Measurements from ENCODE around the gene DDA1. TPM values are rescaled to one million over a fixed set of nuclear protein-coding genes. Genes with fewer than 3 reads are reported as not detected.
A peak's percentile ranks its signal among the peaks of the same experiment; 100 is the strongest.

DDA1 gene
- total RNA-seq, 1 donor: 11.6 TPM

- Histone ChIP-seq H4K20me1 (ENCODE audit: insufficient read depth, low read length) (no peaks in the 10 kb centered on the region), H3K79me2 (ENCODE audit: insufficient read depth, low read length) (peaks cover 13% of the 10 kb centered on the region), H3K9me3 (ENCODE audit: low read depth, low read length) (no peaks in the 10 kb centered on the region), H3K4me3 (ENCODE audit: insufficient read depth, low read length) (peak within 1 kb of the TSS; percentile 83), H2AFZ (ENCODE audit: low read length) (peak within 1 kb of the TSS; percentile 92), H3K4me1 (ENCODE audit: insufficient read depth, low read length) (peaks cover 31% of the 10 kb centered on the region), H3K36me3 (ENCODE audit: insufficient read depth, low read length) (no peaks in the 10 kb centered on the region), H3K4me2 (ENCODE audit: insufficient read depth, low read length) (peak within 1 kb of the TSS; percentile 83), H3K27me3 (ENCODE audit: insufficient read depth, low read length) (no peaks in the 10 kb centered on the region), H3K27ac (ENCODE audit: low read depth, low read length) (peak within 1 kb of the TSS; percentile 45)
- DNase-seq (ENCODE audit: insufficient read length, low spot score, missing footprints): peak; percentile 100
- peak; percentile 40 for TF ChIP-seq CTCF (IDR thresholded peaks at IDR 0.05; ENCODE audit: extremely low read depth, low read depth, low read length)
Observed at GRCh38 chr19:17303167-17303939, 6.0 kb upstream of the DDA1 start, which contains the start of gene ABHD8. Gene ABHD8 (minus strand): TSS chr19:17303425. CDS start chr19:17301616, 1,809 bp downstream.

- Histone ChIP-seq H3K36me3 (ENCODE audit: insufficient read depth, low read length) (no peaks in the 10 kb centered on the region), H4K20me1 (ENCODE audit: insufficient read depth, low read length) (no peaks in the 10 kb centered on the region), H2AFZ (ENCODE audit: low read length) (peak overlapping the region; percentile 92), H3K4me1 (ENCODE audit: insufficient read depth, low read length) (peaks cover 31% of the 10 kb centered on the region), H3K79me2 (ENCODE audit: insufficient read depth, low read length) (peaks cover 13% of the 10 kb centered on the region), H3K4me3 (ENCODE audit: insufficient read depth, low read length) (peak overlapping the region; percentile 83), H3K27me3 (ENCODE audit: insufficient read depth, low read length) (no peaks in the 10 kb centered on the region), H3K4me2 (ENCODE audit: insufficient read depth, low read length) (peak overlapping the region; percentile 83), H3K9me3 (ENCODE audit: low read depth, low read length) (no peaks in the 10 kb centered on the region), H3K27ac (ENCODE audit: low read depth, low read length) (peak overlapping the region; percentile 45)
- DNase-seq (ENCODE audit: insufficient read length, low spot score, missing footprints): no peak
- TF ChIP-seq CTCF (IDR thresholded peaks at IDR 0.05; ENCODE audit: extremely low read depth, low read depth, low read length): no peak
Observed at GRCh38 chr19:17303940-17304267, 5.5 kb upstream of the DDA1 start.

GRCh38 chr19:17304386-17305215 is 4.8 kb upstream of the DDA1 start:
- Histone ChIP-seq H3K9me3 (ENCODE audit: low read depth, low read length) (no peaks in the 10 kb centered on the region), H3K4me1 (ENCODE audit: insufficient read depth, low read length) (peaks cover 31% of the 10 kb centered on the region), H2AFZ (ENCODE audit: low read length) (no peak overlapping the region), H3K27me3 (ENCODE audit: insufficient read depth, low read length) (no peaks in the 10 kb centered on the region), H3K27ac (ENCODE audit: low read depth, low read length) (no peak overlapping the region), H4K20me1 (ENCODE audit: insufficient read depth, low read length) (no peaks in the 10 kb centered on the region), H3K36me3 (ENCODE audit: insufficient read depth, low read length) (no peaks in the 10 kb centered on the region), H3K4me3 (ENCODE audit: insufficient read depth, low read length) (peak overlapping the region; percentile 99), H3K79me2 (ENCODE audit: insufficient read depth, low read length) (peaks cover 16% of the 10 kb centered on the region), H3K4me2 (ENCODE audit: insufficient read depth, low read length) (peak overlapping the region; percentile 88)
- peak; percentile 21 for DNase-seq (ENCODE audit: insufficient read length, low spot score, missing footprints)
- no peak for TF ChIP-seq CTCF (IDR thresholded peaks at IDR 0.05; ENCODE audit: extremely low read depth, low read depth, low read length)

- H3K79me2 ChIP-seq (ENCODE audit: insufficient read depth, low read length): peaks cover 21% of the 10 kb centered on the region
- H3K4me1 ChIP-seq (ENCODE audit: insufficient read depth, low read length): peaks cover 35% of the 10 kb centered on the region
- peak overlapping the region; percentile 99 for H3K4me3 ChIP-seq (ENCODE audit: insufficient read depth, low read length)
- peak overlapping the region; percentile 88 for H3K4me2 ChIP-seq (ENCODE audit: insufficient read depth, low read length)
- H4K20me1 ChIP-seq (ENCODE audit: insufficient read depth, low read length): peaks cover 2% of the 10 kb centered on the region
- no peak for TF ChIP-seq CTCF (IDR thresholded peaks at IDR 0.05; ENCODE audit: extremely low read depth, low read depth, low read length)
- no peak overlapping the region for H3K27ac ChIP-seq (ENCODE audit: low read depth, low read length)
- H3K9me3 ChIP-seq (ENCODE audit: low read depth, low read length): no peaks in the 10 kb centered on the region
- H3K36me3 ChIP-seq (ENCODE audit: insufficient read depth, low read length): no peaks in the 10 kb centered on the region
- no peaks in the 10 kb centered on the region for H3K27me3 ChIP-seq (ENCODE audit: insufficient read depth, low read length)
- peak overlapping the region; percentile 99 for H2AFZ ChIP-seq (ENCODE audit: low read length)
- DNase-seq (ENCODE audit: insufficient read length, low spot score, missing footprints): no peak
Observed at GRCh38 chr19:17305216-17305516, 4.2 kb upstream of the DDA1 start.
